ENCODE data around the gene MACROD2. TPM values are rescaled to one million over a fixed set of nuclear protein-coding genes. Genes with fewer than 3 reads are reported as not detected.

Gene MACROD2
- total RNA-seq, 1 experiment from 2014 or later = 1.6 TPM

GRCh38 chr20:14220986-14221385, 225.7 kb downstream of the MACROD2 start:
- no peak overlapping the region for H2BK20ac ChIP-seq (ENCODE audit: low read depth, low read length, poor library complexity, severe bottlenecking)
- no peak overlapping the region for H3T11ph ChIP-seq (ENCODE audit: low read length)
- H3K23me2 ChIP-seq (ENCODE audit: insufficient read length, low read depth, low read length, poor library complexity, severe bottlenecking) = no peaks in the 10 kb centered on the region
- H3K4me3 Mint-ChIP-seq = no peak overlapping the region
- peaks cover 5 to 13% of the 10 kb centered on the region in 2 experiments for H3K9me3 Mint-ChIP-seq
- H3K36me3 Mint-ChIP-seq (ENCODE audit: insufficient read depth in 1 of 3, low read depth in 3 of 3) = peaks cover 2 to 19% (median 12%) of the 10 kb centered on the region in 3 experiments; a peak in 6 of 7 replicates
- H2BK5ac ChIP-seq (ENCODE audit: insufficient read length, low read length) = no peak overlapping the region
- H3K56ac ChIP-seq (ENCODE audit: insufficient read length, low read depth, low read length) = no peak overlapping the region
- H3K27me3 Mint-ChIP-seq (ENCODE audit: low read depth) = no peaks in the 10 kb centered on the region
- H2AFZ ChIP-seq (ENCODE audit: low read length) = no peak overlapping the region
- no peak overlapping the region for H3K18ac ChIP-seq (ENCODE audit: insufficient read length, low read depth, low read length)
- WGBS (ENCODE audit: extremely low coverage, insufficient read length, low lambda C conversion rate) = no CpG with 5 or more reads among the region's 1 CpG
- H2BK15ac ChIP-seq (ENCODE audit: low read depth, low read length) = no peak overlapping the region
- H4K8ac ChIP-seq (replicated peaks; ENCODE audit: insufficient read length, low read depth, low read length) = no peak overlapping the region
- DNase-seq = no peak
- H3K9ac ChIP-seq (ENCODE audit: extremely low read depth, insufficient read length, low read length) = no peak overlapping the region
- H4K91ac ChIP-seq (ENCODE audit: insufficient read length, low read depth, low read length) = no peak overlapping the region
- TF ChIP-seq, protein P1, sequence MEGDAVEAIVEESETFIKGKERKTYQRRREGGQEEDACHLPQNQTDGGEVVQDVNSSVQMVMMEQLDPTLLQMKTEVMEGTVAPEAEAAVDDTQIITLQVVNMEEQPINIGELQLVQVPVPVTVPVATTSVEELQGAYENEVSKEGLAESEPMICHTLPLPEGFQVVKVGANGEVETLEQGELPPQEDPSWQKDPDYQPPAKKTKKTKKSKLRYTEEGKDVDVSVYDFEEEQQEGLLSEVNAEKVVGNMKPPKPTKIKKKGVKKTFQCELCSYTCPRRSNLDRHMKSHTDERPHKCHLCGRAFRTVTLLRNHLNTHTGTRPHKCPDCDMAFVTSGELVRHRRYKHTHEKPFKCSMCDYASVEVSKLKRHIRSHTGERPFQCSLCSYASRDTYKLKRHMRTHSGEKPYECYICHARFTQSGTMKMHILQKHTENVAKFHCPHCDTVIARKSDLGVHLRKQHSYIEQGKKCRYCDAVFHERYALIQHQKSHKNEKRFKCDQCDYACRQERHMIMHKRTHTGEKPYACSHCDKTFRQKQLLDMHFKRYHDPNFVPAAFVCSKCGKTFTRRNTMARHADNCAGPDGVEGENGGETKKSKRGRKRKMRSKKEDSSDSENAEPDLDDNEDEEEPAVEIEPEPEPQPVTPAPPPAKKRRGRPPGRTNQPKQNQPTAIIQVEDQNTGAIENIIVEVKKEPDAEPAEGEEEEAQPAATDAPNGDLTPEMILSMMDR (conservative IDR thresholded peaks at IDR 0.05) = no peak
- no peak overlapping the region for H2BK12ac ChIP-seq (ENCODE audit: insufficient read length, low read depth, low read length)
- no peak overlapping the region for H3K4me2 ChIP-seq (ENCODE audit: insufficient read depth, insufficient read length, low read length)
- H3K14ac ChIP-seq (ENCODE audit: insufficient read depth, low read length) = no peak overlapping the region
- H3K27me3 ChIP-seq (ENCODE audit: insufficient read depth, low read length) = no peaks in the 10 kb centered on the region
- H4K5ac ChIP-seq (ENCODE audit: insufficient read length, low read depth, low read length) = no peak overlapping the region
- no peak overlapping the region for H3K23ac ChIP-seq (ENCODE audit: insufficient read length, low read depth, low read length)
- H3K79me2 ChIP-seq (ENCODE audit: insufficient read depth, low read length) = no peaks in the 10 kb centered on the region
- no peaks in the 10 kb centered on the region for H3K79me1 ChIP-seq (ENCODE audit: insufficient read depth, low read depth, low read length, poor library complexity, severe bottlenecking)
- no peak overlapping the region for H2AK5ac ChIP-seq (ENCODE audit: insufficient read length, low read length)
- H2BK120ac ChIP-seq (ENCODE audit: low read depth, low read length, poor library complexity, severe bottlenecking) = no peak overlapping the region
- H3K27ac ChIP-seq (ENCODE audit: insufficient read length, low read depth, low read length) = no peak overlapping the region
- peaks cover 18 to 23% of the 10 kb centered on the region in 2 experiments for H3K4me1 Mint-ChIP-seq
- no peaks in the 10 kb centered on the region; the same call in 1 of the 2 replicates for H3K4me1 ChIP-seq (ENCODE audit: insufficient read depth, low read length)
- no peaks in the 10 kb centered on the region for H3K9me3 ChIP-seq (ENCODE audit: control insufficient read depth, low read depth, low read length)
- H3K27ac Mint-ChIP-seq = peak overlapping the region in 1 of 3 experiments; percentile 93; a peak in 2 of 7 replicates
- H3K4ac ChIP-seq (ENCODE audit: low read depth, low read length) = no peak overlapping the region
- no peaks in the 10 kb centered on the region for H4K20me1 ChIP-seq (ENCODE audit: control insufficient read depth, insufficient read depth, insufficient read length)

Measured in H9 (cell line).